Nephron progenitor cell (in vitro differentiated cells): ENCODE results near the gene KRT38.

ENCODE experiments used
- DNase-seq: peaks from one replicate; pipeline ENCODE4 v3.0.0; 2021
- H3K27ac Mint-ChIP-seq: 2 replicates; pipeline ENCODE4 v1.8.0; 2021; ENCODE audit warnings: mild to moderate bottlenecking, moderate library complexity, mixed read lengths
- H3K27me3 Mint-ChIP-seq: 2 replicates; pipeline ENCODE4 v1.8.0; 2021; ENCODE audit warnings: mild to moderate bottlenecking, low read depth, mixed read lengths; ENCODE audit not compliant: poor library complexity
- H3K36me3 Mint-ChIP-seq: 2 replicates; pipeline ENCODE4 v1.8.0; 2021; ENCODE audit warnings: low read depth, mixed read lengths
- H3K4me1 Mint-ChIP-seq: 2 replicates; pipeline ENCODE4 v1.8.0; 2021; ENCODE audit warnings: mixed read lengths
- H3K4me3 Mint-ChIP-seq: 2 replicates; pipeline ENCODE4 v1.8.0; 2021; ENCODE audit warnings: mild to moderate bottlenecking, moderate library complexity, mixed read lengths
- H3K9me3 Mint-ChIP-seq: 2 replicates; pipeline ENCODE4 v1.8.0; 2021; ENCODE audit warnings: mild to moderate bottlenecking, moderate library complexity, mixed read lengths
- CTCF ChIP-seq: fragments of 200-600 bp; sonication (generic); IDR thresholded peaks from 2 replicates; pipeline ENCODE4 v1.5.0; 2021; ENCODE audit warnings: antibody characterized with exemption

The KRT38 gene

GRCh38 chr17:41415411-41415810 lies 25.4 kb downstream of the KRT38 start:
- Mint-ChIP-seq H3K27ac (no peak overlapping the region), H3K9me3 (no peaks in the 10 kb centered on the region), H3K4me3 (no peak overlapping the region), H3K36me3 (no peaks in the 10 kb centered on the region), H3K4me1 (peaks cover 33% of the 10 kb centered on the region), H3K27me3 (peaks cover 4% of the 10 kb centered on the region)
- no peak for TF ChIP-seq CTCF
- no peak for DNase-seq

- H3K36me3 Mint-ChIP-seq = no peaks in the 10 kb centered on the region
- DNase-seq = no peak
- H3K27ac Mint-ChIP-seq = no peak overlapping the region
- H3K27me3 Mint-ChIP-seq = peaks cover 4% of the 10 kb centered on the region
- no peak for TF ChIP-seq CTCF
- H3K4me3 Mint-ChIP-seq = no peak overlapping the region
- peaks cover 33% of the 10 kb centered on the region for H3K4me1 Mint-ChIP-seq
- H3K9me3 Mint-ChIP-seq = no peaks in the 10 kb centered on the region
Measured at GRCh38 chr17:41413982-41414381, 26.8 kb downstream of the KRT38 start.

DNA sequence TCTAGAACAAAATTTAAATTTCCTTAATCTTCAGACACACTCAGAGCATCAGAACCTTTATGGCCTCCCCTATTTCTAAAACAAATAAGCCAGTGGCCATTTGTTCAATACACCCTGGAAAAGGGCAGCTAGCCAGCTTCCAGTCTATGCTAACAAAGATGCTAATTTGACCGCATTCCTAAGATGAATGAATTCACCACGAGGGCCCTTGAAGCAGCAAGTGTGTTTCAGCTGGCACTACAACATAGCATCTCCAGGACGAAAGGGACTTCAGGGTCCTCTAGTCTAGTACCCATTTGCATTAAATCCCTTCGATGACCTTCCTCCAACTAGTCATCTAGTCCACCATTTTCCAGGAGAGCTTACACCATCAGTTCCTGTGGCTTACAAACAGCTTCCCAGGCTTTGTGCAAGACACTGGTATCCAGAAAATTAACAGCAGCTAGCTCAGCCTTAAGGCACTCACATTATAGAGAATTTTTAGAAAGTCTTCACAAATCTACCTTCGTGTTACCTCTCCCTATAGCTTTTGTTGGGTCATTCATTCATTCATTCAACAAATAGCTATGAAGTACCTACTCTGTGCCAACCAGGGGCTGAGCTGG lies 27.3 kb downstream of the KRT38 start:
- H3K36me3 Mint-ChIP-seq = no peaks in the 10 kb centered on the region
- DNase-seq = no peak
- H3K4me1 Mint-ChIP-seq = peaks cover 33% of the 10 kb centered on the region
- H3K27me3 Mint-ChIP-seq = peaks cover 4% of the 10 kb centered on the region
- TF ChIP-seq CTCF = no peak
- no peak overlapping the region for H3K4me3 Mint-ChIP-seq
- H3K9me3 Mint-ChIP-seq = no peaks in the 10 kb centered on the region
- no peak overlapping the region for H3K27ac Mint-ChIP-seq

- TF ChIP-seq CTCF = no peak
- Mint-ChIP-seq H3K27me3 (peaks cover 8% of the 10 kb centered on the region), H3K9me3 (no peaks in the 10 kb centered on the region), H3K27ac (no peak overlapping the region), H3K4me3 (no peak overlapping the region), H3K4me1 (peaks cover 17% of the 10 kb centered on the region), H3K36me3 (no peaks in the 10 kb centered on the region)
- DNase-seq = no peak
Measured at GRCh38 chr17:41411072-41411840, 29.5 kb downstream of the KRT38 start.

- Mint-ChIP-seq H3K36me3 (no peaks in the 10 kb centered on the region), H3K27ac (no peak overlapping the region), H3K9me3 (no peaks in the 10 kb centered on the region), H3K4me1 (peaks cover 7% of the 10 kb centered on the region), H3K4me3 (no peak overlapping the region), H3K27me3 (peaks cover 8% of the 10 kb centered on the region)
- no peak for TF ChIP-seq CTCF
- DNase-seq = no peak
Measured at GRCh38 chr17:41407226-41407625, 33.6 kb downstream of the KRT38 start.

- H3K4me1 Mint-ChIP-seq = peaks cover 7% of the 10 kb centered on the region
Measured at GRCh38 chr17:41406205-41406604, 34.6 kb downstream of the KRT38 start.

More at GRCh38 chr17:41406205-41406604, 34.6 kb downstream of the KRT38 start:
- Mint-ChIP-seq H3K9me3 (no peaks in the 10 kb centered on the region), H3K4me3 (no peak overlapping the region), H3K27me3 (peaks cover 7% of the 10 kb centered on the region), H3K27ac (no peak overlapping the region), H3K36me3 (no peaks in the 10 kb centered on the region)
- no peak for TF ChIP-seq CTCF
- DNase-seq = no peak
